GM18502 (cell line): ENCODE data around the gene RCAN3.
"Not testable (repeated sequence)": the region's sequence is repeated elsewhere in the genome, so short reads cannot be mapped to it uniquely, and the experiment has no call there.

Experiments
- ATAC-seq: cut with Tn5 transposase; IDR thresholded peaks from one replicate; pipeline ENCODE4 v1.9.1; 2021; ENCODE audit warnings: mild to moderate bottlenecking; ENCODE audit not compliant: unreplicated experiment, poor library complexity

The RCAN3 gene

GRCh38 chr1:24483441-24483840, 19.2 kb upstream of the RCAN3 start:
- no peak for ATAC-seq

- no peak for ATAC-seq
These were observed 18.4 kb upstream of the RCAN3 start for GRCh38 chr1:24484199-24484598.

GRCh38 chr1:24486331-24487065, 16.1 kb upstream of the RCAN3 start:
- no peak for ATAC-seq

GRCh38 chr1:24487455-24487854, 15.2 kb upstream of the RCAN3 start:
- ATAC-seq = no peak

DNA sequence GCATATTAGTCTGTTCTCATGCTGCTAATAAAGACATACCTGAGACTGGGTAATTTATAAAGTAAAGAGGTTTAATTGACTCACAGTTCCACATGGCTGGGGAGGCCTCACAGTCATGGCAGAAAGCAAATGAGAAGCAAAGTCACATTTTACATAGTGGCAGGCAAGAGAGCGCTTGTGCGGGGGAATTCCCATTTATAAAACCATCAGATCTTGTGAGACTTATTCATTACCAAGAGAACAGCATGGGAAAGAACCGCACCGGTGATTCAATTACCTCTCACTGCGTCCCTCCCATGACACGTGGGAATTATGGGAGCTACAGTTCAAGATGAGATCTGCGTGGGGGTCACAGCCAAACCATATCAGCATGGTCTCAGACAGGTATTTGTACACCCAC, 14.5 kb upstream of the RCAN3 start:
- ATAC-seq = not testable (repeated sequence)

GRCh38 chr1:24489674-24490073, 13.0 kb upstream of the RCAN3 start:
- no peak for ATAC-seq

DNA sequence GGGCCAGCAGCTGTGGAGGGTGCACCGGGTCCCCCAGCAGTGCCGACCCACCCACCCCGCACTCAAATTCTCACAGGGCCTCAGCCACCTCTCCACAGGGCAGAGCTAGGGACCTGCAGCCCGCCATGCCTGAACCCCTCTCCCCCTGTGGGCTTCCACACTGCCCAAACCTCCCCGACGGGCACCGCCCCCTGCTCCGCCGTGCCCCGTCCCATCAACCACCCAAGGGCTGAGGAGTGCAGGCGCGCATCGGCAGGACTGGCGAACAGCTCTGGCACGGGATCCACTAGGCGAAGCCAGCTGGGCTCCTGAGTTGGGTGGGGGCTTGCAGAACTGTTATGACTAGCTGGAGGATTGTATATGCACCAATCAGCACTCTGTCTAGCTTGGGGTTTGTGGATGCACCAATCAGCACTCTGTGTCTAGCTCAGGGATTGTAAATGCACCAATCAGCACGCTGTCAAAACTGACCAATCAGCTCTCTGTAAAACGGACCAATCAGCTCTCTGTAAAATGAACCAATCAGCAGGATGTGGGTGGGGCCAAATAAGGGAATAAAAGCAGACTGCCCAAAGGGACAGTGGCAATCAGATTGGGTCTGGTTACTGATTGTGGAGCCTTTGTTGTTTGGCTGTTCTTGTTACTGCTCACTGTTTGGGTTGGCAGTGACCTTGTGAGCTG, 12.4 kb upstream of the RCAN3 start:
- ATAC-seq = no peak

- no peak for ATAC-seq
These were observed 10.9 kb upstream of the RCAN3 start for GRCh38 chr1:24491577-24492360.

GRCh38 chr1:24492935-24493334, 9.7 kb upstream of the RCAN3 start:
- ATAC-seq = not testable (repeated sequence)

DNA sequence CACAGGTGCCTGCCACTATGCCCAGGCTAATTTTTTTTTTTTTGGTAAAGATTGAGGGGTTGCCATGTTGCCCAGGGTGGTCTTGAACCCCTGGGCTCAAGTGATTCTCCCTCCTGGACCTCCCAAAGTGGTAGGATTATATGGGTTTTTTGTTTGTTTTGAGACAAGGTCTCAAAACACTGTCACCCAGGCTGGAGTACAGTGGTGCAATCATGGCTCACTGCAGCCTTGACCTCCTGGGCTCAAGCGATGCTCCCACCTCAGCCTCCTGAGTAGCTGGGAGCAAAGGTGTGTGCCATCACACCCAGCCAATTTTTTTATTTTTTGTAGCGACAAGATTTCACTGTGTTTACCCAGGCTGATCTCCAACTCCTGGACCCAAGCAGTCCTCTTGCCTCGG, 8.9 kb upstream of the RCAN3 start:
- ATAC-seq = no peak

DNA sequence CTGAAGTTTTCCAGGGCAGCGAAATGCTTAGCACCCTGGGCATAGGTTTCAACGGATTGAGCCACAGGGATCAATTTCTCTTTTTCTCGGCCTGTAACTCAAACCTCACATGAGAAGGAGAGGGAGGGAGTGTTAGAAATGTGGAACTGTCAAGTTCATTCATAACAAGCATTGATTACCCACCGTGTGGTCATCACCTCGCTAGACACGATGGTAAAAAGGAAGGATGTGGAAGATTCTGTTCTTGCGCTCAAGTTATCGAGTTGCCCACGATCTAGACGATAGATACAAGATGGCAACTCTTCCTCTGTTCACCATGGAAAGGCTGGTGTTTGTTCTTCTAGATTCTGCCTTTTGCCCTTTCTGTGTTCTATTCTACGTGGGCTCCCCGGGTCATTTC, 4.0 kb upstream of the RCAN3 start:
- no peak for ATAC-seq

DNA sequence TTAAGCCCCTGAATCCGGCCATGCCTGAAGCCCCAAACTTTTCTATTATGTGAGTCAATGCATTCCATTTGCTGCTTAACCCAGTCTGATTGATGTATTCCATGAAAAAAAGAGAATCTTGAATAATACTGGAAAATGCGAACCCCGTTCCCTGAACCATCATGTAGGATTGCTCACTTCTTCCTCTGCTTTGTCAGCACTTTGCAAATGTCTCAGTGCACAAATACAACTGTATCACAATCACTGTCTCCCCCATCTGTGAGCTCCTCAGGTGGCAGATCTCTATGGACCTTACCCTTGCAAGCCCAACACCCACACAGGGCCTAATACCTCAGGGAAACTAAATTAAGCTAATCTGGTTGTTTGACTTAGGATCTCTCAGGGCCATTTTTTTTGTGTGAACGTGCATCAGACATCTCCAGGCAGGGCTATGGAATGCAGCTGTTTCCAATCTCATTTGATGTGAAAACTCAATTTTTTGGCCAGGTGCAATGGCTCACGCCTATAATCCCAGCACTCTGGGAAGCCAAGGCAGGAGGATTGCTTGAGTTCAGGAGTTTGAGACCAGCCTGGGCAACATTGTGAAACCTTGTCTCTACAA, 2.1 kb upstream of the RCAN3 start:
- no peak for ATAC-seq

DNA sequence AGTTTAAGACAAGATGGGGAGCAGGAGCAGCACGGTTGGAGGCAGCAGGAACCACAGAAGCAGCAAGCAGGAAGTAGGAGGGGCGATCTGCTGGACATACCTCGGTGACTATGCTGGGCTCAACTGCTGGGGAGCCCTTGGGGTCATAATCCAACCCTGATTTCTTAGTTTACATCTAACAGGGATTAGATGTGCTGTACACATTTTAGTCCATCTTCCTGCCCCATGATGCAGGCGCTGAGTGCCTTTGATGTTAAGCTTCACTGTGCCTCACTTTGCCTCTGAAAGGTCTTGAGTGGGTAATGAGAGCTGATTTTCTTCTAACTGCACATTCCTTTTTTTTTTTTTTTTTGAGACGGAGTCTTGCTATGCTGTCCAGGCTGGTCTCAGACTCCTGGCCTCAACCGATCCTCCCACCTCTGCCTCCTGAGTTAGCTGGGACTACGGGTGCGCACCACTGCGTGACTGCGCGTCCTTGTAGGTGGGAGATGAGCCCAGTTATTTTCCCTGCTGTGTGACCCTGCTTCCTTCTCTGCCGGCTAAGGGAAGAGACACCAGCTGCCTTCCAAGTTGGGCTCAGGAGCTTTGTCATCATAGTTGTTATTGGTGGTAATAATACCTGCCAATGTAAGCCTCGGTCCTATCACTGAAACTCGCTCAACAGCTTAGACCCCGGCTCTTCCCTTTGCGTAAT, 1.1 kb upstream of the RCAN3 start:
- no peak for ATAC-seq

DNA sequence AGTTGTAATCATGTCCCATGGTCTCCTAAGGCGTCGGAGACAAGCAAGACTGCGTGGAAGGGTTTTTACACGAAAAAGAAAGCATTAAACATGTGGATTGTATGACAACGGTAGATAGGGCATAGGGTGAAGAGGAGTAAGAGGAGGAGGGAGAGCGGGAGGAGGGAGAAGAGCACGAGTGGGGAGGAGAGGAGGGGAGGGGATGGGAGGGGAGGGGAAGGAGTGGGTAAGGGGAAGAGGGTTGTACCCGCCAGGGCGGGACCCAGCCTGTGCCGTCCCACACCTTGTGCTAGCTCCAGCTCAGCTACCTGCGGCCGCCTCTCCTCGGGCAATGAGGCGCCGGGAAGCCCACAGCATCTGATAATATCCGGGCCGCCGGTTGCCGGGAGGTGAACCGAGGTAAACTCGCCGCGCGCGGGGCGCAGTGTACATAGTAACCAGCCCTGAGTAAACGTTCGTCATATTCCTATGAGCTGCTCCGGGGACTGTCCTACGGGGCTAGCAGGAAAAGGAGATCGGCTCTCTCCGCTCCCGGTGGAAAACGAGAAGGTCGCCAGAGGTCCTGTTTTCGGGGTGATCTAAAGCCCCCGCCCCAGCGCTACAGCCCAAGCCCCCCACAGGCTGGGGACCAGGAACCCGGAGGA, 449 bp upstream of the RCAN3 start:
- ATAC-seq = peak; percentile 47

DNA sequence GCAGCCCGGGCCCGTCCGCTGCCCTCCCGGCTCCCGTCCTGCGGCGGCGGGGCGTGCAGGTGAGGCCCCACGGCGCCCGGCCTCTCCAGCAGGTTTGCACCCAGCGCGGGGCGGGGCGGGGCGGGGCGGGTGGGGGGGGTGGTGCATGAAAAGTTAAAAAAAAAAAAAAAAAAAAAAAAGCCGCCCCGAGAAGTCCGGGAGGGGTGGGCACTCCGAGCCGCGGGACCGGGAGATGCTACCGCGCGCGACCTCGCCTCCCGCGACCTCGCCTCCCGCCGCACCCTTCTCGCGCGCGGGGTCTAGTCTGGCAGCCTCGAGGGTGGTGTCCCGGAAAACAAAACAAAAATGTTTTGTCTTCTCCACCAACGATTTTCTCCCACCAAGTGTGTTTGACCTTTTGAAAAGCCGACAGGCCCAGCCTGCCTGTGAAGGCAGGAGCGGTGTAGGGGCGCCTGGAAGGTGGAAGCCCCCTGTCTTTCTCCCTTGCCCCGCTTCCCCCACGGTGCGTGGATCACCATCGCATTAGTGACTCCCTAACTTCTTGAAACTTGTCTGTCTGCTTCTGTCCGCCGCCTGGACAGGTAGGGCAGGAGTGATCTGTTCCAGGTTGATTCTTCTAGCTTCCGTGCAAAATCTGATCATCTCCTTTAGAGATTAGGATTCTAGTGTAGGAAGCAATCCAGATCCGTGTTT, 569 bp downstream of the RCAN3 start:
- peak; percentile 10 for ATAC-seq

GRCh38 chr1:24503870-24504523, 1.4 kb downstream of the RCAN3 start:
- no peak for ATAC-seq

DNA sequence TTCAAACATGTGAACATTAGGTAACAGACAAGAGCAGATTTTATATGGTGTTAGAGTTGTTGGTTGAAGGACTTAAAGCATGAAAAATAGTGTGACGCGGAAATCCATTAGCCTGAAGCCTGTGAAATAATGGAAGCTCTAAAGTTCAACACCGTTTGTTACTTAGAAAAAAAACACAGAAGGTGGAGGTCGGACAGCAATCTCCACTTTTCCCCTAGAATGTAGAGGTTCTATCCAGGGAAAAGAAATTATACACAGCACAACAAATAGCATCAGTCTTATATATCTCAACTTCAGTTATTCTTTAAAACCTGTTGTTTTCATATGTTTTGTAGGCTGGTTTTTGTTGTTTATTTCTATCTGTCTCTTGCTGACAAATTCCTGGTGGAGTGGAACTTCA, 1.9 kb downstream of the RCAN3 start:
- ATAC-seq = no peak

GRCh38 chr1:24505816-24506215, 3.2 kb downstream of the RCAN3 start:
- no peak for ATAC-seq
